Measurements from ENCODE around the gene HIPK4.
A peak's percentile ranks its signal among the peaks of the same experiment; 100 is the strongest.

The HIPK4 gene

DNA sequence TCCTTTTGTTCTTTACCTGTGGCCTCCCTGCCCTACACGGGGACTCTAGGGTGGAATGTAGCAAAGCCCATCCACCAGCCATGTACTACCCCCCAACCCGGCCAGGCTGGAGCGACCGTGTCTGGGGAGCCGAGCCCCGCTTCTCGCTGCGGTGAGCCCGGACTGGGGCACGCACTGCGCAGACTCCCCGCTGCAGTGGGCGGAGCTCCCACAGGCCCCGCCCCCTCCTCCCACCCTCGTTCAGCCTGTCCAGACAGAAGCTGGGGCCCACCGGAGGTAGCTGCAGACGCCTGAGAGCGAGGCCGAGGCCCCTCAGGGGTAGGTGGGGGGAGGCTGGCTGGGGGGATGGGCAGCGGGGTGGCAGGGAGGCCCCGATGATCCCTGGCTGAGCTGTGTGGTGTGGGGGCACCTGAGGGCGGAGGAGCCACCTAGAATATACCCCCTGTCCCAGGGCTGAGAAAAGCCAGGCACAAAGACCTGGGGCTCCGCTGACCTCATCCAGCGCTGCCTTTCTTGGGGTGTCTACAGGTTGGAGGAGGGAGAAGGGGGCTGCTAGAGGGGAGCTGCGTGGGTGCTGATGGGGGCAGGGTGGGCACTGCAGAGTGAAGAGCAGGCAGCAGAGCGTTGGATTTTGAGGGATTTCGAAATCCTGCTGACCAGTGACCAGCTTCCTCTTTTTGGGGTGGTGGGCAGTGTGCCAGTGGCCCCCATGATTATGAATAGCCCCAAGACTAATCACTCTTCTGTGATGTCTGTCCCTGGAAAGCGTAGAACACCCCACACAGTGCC, 24.2 kb downstream of the HIPK4 start:
- peak; percentile 87 for DNase-seq

GRCh38 chr19:40365010-40365409, 25.0 kb downstream of the HIPK4 start:
- no peak for DNase-seq

DNA sequence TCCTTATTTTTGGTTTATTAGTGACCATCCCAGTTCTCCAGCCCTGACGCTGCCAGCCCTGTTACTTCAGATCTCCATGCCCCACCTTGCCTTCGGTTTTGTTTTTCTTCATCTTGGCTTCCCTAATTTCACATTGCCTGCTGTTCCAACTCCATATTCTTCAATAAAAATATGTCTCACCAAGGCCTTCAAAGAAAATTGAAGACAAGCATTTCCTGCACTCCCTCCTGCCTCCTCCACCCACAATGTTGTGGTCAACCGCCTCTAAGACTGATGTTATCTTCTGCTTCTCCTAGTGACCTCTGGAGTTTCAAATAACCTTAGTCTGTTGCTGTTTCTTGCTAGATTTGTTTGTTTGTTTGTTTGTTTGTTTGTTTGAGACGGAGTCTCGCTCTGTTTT, 26.9 kb downstream of the HIPK4 start:
- no peak for DNase-seq

DNA sequence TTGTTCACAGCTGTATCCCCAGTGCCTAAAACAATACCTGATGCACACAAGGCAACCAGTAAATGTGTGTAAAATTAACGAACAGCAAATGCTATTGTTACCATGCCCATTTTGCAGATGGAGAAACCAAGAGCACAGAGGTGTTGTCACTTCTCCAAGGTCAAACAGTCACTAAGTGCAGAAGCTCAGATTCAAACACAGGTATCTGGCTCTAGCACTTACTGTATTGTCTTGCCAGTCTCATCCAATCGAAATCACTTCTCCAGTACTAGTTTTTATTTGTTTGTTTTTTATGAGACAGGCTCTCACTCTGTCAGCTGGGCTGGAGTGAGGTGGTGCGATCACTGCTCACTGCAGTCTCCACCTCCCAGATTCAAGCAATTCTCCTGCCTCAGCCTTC, 27.8 kb downstream of the HIPK4 start:
- no peak for DNase-seq

DNA sequence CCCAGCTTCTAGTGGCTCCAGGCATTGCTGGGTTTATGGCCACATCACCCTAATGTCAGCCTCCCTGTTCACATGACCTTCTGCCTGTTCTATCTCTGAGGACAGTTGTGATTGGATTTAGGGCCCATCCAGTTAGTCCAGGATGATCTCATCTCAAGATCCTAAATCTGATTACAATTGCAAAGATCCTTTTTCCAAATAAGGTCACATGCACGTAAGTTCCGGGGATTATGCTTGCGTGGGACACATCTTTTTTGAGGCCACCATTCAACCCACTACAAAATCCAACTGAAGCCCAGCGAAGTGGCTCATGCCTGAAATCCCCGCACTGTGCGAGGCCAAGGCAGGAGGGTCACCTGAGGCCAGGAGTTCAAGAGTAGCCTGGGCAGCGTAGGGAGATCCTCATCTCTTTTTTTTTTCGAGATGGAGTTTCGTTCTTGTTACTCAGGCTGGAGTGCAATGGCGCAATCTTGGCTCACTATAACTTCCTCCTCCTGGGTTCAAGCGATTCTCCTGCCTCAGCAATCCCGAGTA, 29.2 kb downstream of the HIPK4 start:
- no peak for DNase-seq

GRCh38 chr19:40360020-40360707, 29.8 kb downstream of the HIPK4 start:
- no peak for DNase-seq

- no peak for DNase-seq
These were observed 31.2 kb downstream of the HIPK4 start for GRCh38 chr19:40358773-40359172.

- no peak for DNase-seq
These were observed 32.3 kb downstream of the HIPK4 start for GRCh38 chr19:40357640-40358039.

GRCh38 chr19:40356681-40357595, 33.0 kb downstream of the HIPK4 start:
- no peak for DNase-seq

DNA sequence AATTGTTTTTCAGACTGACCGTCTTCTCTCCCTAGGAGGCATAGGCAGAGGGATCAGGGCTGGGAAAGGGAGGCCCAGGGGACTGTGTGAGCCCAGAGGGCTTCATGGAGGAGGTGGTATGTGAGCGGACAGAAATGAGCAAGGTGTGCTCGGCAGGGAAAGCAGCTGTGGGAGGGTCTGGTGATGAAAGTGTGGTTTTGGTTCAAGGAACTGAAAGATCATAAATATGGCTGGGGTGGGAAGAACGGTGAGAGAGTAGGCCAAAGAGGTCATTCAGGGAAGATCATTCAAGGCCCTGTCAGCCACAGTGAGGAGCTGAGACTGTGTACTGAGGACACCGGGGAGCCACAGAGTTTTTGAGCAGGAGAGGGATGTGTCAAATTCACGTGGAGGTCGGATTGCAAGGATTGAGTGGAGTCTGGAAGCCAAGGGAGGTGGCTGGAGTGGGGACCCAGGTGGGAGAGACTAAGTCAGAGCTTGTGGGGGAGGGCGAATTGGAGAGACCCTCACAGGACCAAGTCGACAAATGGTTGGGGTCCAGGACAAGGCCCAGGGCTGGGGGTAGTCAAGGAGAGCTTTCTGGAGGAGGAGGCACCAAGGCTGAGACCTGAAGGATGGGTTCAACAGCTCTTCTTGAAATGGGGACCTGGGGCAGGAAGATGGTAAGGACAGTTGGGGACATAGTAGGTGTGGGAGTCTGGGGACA, 33.9 kb downstream of the HIPK4 start:
- DNase-seq = no peak

GRCh38 chr19:40348961-40349507, 40.9 kb downstream of the HIPK4 start:
- DNase-seq = no peak

DNA sequence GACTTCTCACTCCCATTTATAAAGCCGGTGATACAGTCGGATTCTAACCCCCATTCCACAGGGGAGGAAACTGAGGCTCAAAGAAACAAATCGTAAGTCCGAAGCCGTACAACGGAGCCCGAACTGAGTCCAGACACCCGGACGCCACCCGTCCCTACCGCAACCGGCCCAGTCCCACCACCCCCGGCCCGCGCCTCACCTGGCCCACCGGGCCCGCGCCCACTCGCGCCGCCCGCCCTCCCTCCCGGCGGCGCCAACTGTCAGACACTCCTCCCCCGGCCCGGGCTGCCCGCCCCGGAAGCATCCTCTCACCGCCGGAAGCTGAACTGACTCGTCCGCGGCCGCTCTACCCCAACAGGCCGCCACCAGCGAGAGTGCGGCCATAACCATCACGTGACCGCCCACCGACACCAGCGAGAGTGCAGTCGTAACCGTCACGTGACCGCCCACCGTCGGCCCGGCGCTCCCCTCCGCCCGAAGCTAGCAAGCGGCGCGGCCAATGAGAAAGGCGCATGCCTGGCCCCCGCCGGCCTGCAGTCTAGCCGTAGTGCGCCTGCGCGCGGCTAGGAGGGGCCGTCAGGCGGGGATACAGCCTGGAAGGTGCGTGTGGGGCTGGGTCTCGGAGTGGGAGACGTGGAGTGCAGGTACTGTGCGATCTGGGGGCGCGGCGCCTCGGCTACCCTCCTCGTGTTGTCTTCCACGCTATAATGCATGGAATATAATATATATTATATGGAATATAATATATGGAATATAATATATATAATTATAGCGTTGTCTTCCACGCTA, 41.7 kb downstream of the HIPK4 start, which contains the start of the genes C19orf47 and PLD3:
C19orf47 (minus strand) TSS at position 273 of the 789 bp plus-strand sequence. CDS start 6,540 bp downstream, outside the sequence.
PLD3 (plus strand) TSS at position 571 of the 789 bp plus-strand sequence. CDS start 17,789 bp downstream, outside the sequence.
- DNase-seq = peak; percentile 98

DNA sequence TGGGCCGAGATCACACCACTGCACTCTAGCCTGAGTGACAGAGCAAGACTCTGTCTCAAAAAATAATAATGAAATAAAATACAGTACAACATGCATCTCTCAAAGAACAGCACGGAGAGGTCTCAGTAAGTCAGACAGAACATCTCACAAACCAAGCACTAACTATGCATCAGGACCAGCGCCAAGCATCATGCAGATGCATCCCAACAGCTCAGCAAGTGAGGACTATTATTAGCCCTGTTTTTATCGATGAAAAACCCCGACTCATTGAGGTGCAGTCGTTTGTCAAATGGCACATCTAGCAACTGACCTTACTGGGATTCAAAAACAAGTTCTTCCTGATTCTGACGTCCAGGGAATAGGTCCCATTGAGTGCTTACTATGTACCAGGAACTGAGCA, 45.6 kb downstream of the HIPK4 start:
- no peak for DNase-seq

DNA sequence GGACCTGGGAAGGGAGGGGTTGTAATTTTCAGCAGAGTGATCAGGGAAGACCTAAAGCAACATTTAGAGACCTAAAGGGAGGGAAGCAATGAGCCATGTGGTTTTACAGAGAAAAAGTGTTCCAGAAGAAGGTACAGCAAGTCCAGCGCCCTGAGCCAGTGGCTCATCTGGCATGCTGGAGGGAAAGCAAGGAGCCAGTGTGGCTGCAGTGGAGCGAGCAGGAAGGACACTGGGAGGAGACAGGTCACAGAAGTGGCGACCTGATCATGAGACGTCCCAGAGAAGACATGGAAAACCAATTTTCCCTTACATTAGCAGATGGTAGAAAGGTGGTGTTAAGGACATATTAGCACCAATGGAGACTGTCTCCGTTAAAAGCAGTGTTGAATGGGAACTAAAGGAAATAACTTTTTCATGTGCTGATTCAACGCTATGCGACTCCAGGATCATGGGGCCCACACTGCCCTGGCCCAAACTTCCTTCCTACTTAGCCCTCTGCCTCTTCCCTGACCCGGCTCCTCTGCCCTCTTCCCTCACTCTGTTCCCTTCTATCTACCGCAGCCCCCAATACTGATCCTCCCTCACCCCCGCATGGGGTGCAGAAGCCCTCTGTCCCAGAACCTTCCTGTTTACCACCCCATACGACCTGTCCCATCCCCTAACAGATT, 47.2 kb downstream of the HIPK4 start:
- DNase-seq = no peak

DNA sequence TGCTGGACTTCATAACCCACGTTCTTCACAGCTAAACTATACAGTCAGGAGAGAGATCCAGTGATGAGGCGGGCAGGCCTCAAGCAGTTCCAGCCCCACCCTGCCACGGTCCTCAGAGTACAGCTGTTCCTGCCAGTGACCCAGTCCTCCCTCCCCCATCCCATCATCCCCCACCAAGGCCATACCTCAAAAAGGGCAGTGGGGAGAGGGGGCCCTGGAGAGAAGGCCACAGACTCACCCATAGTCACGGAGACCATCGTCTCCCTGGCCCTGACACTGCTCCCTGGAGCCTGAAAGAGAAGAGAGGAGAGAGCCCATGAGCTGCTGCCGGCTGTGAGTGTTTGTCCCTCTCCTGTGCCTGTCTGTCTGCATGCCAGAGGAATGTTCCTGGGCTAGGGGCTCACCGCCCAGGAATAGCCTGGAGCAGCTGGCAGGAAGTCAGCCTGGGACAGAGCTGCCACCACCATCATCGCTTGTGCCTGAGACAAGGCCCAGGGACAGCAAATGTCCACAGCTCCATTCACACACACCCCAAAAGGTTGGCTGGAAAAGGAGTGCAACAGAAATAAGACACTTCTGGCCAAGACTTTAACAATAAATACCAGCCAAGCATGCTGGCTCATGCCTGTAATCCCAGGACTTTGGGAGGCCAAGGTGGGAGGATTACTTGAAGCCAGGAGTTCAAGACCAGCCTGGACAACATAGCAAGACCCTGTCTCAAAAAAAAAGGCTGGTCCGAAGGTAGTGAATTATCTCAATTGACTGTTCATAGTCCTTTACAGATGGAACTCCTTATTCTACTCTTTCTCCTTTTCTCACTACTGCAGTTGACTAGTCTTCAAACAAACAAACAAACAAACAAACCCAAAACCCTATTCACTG, 48.1 kb downstream of the HIPK4 start:
- DNase-seq = no peak

DNA sequence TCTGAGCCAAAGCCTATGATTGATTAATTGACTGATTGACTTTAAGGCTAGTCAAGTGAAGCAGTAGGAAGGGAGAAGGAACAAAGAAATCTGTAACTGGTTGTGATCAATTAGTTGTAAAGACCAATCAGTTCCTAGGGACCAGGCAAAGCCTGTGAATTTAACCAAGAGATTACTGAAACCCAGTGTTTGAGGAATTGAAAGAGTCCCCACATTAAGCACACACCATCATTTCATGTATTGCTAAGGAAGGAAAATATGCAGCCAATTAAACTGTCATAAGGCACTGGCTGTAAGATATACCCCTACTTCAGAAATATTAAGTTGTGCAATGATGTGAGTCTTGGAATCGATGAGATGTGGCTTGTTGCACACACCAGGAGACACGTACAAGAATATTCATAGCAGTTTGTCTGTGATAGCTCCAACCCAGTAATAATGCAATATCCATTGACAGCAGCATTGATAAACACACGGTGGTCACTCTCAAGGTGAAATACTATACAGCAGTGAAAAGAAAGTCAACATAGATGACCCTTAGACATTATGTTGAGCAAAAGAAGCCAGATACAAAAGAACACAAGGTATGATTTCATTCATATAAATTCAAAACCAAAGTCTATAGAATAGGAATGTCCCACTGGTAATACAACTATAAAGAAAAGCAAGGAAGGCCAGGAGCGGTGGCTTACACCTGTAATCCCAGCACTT, 50.8 kb downstream of the HIPK4 start:
- DNase-seq = no peak

GRCh38 chr19:40337594-40337993, 52.4 kb downstream of the HIPK4 start:
- no peak for DNase-seq

DNA sequence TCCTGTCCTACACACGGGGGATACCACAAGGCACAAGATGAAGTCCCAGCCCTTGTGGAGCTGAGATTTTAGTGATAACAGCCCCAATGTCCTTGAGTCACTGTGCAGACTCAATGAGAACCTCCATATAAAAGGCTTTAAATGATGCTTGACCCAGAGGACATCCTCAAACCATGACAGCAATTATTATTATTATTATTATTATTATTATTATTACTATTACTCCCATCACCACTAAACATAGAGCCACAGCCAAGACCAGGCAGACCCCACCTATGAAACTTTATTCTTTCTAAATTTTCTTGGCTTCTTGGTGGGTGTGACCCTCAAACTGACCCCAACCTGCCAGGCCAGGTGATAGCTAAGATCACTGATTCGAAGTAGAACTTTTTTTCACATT, 52.9 kb downstream of the HIPK4 start:
- DNase-seq = no peak

GRCh38 chr19:40336601-40336900, 53.4 kb downstream of the HIPK4 start:
- no peak for DNase-seq

All from activated CD8-positive, alpha-beta memory T cell treated with anti-CD3 and anti-CD28 coated beads, Interleukin-2, amount 50 U/mL, for 48 hours (primary cell).